CD4-positive, alpha-beta T cell treated with Interleukin-17A for 1 hour (primary cell): ENCODE results near the gene TSPAN9.

Experiments used
- DNase-seq: peaks from one replicate; pipeline ENCODE4 v3.0.0-alpha.2; 2020

TSPAN9 gene

DNA sequence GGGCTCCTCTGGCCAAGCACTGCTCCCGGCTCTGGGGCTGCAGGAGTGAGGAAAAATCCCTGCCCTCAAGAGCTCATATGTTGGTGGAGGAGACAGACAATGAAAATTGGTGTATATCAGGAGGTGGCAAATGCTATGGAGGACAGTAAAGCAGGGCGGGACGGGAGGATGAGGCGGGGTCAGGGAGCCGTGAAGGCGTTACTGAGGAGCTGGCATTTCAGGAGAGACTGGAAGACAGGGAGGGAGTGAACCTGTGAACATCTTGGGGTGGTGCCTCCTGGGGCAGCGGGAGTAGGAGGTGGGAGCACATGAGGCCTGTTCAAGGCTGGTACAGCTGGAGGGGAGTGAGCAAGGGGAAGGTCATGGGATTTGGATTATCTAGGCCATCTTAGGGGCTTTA lies 26.6 kb downstream of the TSPAN9 start:
- DNase-seq: no peak

DNA sequence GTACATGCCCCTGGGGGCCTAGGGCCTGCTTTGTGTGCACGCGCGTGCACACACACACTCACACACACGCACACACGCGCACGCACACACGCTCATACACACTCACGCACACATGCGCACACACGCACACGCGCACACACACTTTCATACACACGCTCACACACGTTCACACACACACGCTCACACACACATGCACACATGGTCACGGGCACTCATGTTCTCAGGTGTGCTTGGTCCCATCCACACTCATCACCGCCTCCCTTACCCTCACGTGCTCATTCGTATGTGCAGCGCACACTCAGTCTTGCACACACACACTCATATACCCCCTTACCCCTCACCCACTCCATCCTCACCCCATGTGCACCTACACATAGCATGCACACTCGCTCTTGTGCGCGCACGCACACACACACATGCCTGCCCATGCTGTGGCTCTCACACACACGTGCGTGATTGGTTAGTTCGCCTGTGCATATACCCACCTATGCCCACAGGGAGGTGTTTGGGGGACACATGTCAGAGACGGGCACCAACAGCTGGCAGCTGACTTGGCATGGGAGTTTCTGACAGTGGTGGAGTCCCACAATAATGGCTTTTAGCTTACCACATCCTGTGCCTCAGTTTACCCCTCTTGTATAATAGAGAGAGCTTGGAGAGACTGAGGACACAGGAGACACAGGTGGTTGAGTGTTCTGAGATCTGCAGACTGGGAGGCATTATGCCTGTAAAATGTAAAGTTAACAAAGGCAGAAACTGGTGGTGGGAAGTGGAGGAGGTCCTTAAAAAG lies 28.7 kb downstream of the TSPAN9 start:
- DNase-seq: no peak

DNA sequence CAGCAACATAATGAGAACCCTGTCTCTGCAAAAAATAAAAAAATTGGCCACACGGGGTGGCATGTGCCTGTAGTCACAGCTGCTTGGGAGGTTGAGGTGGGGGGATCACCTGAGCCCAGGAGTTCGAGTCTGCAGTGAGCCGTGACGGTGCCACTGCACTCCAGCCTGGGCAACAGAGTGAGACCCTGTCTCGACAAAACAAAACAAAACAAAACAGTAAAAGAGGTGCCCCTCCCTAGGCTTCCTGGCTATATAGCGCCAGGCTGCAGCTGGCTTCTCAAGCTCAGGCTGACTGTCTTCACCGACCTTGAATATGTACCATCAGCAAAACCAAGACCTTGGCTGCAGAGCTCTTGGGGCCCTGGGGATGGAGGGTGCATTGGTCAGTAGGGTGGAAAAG lies 29.4 kb downstream of the TSPAN9 start:
- no peak for DNase-seq

DNA sequence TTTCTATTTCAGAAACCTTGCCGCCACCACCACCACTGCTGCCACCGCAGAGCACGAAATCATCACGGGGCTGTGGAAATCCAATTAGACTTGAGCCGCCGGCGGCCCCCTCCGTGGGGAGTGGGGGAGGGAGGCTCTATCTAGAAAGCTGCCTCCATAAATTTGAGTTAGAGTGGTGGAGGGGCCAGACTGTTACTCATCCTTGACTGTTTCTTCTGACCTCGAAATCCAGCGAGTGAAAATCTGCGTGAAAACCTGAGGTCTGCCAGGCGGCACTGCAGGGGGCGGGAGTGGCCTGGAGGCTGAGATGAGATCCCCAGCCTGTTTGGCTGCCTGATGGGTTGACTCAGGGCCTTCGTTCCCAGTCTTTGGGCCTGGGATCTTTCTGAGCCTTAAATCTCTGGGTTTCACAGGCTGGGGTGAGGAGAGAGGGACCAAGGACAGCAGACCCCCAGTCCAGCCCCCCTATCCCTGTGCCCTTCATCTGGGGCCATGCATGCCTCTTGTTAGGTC lies 29.9 kb downstream of the TSPAN9 start:
- no peak for DNase-seq

DNA sequence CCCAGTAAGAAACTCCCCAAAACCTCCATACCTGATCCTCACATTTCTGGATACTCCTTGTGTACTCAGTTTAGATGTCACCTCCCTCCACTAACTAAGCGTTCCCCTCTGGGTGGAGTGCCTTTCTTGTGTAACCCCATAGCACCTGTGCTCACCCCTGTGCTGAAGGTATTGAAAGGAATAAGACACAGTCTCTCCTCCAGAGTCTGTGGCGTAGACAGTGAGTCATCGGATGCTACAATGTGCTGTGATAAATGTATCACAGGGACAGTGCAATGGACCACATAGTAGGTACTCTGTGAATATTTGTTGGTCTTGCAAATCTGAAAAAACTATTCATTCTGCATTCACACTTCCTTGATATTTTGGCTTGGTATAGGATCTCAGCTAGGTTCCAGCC lies 30.8 kb downstream of the TSPAN9 start:
- DNase-seq: no peak

DNA sequence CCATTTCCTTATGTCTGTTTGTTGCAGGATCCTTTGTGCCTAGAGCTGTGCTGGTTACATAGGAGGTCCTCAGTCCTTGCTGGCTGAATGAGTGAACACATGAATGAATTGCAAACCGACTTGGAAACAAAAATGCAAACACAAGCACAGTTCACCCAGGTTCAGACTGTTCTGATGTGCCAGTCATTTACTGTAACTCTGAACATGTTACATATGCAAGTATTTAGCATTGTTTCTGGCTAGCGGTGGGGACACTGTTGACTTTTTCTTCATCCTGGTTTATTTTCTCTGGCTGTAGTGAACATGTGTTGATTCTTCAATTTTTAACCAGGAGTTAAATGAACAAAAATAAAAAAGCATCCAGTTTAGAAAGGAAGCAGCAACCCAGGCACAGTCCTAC lies 33.4 kb downstream of the TSPAN9 start:
- no peak for DNase-seq

DNA sequence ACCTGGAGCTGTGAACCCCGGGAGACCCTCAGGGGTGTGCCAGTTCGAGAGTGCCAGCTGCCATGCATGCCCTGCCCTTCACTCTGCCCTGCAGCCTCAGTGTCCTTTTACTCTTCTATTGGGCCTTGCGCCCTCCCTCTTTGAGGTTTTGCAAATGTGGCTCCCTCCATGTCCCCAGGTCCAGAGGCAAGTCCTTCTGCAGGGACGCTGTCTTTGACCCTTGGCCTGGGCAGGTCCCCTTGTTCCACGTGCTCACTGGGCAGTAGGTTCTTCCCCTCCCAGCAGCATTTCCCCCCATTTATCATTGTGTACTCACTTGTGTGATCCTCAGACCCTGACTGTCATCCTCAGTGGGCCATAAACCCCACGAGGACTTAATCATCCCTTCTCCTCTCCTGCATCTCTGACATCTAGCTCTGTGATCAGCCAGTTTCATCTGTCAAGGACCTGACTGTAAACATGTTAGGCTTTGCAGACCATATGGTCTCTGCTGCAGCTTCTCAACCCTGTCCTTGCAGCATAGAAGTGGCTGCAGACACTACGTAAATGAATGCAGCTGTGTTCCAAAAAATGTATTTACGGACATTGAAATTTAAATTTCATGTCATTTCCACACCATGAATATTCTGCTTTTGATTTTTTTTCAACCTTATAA lies 36.6 kb downstream of the TSPAN9 start:
- DNase-seq: no peak

DNA sequence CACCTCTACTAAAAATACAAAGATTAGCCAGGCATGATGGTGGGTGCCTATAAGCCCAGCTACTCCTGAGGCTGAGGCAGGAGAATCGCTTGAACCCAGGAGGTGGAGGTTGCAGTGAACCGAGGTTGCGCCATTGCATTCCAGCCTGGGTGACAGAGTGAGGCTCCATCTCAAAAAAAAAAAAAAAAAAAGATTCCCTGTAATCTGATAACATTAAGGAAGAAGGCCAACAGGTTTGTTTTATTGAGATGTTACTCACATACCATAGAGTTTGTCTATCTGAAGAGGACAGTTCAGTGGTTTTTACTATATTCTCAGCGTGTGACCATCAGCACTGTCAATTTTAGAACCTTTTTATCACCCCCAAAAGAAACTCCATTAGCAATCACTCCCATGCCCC lies 37.5 kb downstream of the TSPAN9 start:
- DNase-seq: no peak

DNA sequence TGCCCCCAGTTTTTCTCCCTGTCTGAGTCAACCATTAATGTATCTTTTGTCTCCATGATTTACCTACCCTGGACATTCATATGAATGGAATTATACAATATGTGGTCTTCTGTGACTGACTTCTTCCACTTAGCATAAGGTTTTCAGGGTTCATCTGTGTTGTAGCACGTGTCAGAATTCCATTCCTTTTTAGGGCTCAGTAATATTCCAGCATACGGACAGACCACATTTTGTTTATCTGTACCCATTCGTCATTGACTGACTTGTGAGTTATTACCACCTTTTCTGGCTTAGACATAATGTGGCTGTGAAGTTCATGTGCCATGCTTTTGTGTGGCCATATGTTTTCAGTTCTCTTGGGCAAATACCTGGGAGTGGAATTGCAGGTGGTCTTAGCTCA lies 37.9 kb downstream of the TSPAN9 start:
- DNase-seq: no peak

DNA sequence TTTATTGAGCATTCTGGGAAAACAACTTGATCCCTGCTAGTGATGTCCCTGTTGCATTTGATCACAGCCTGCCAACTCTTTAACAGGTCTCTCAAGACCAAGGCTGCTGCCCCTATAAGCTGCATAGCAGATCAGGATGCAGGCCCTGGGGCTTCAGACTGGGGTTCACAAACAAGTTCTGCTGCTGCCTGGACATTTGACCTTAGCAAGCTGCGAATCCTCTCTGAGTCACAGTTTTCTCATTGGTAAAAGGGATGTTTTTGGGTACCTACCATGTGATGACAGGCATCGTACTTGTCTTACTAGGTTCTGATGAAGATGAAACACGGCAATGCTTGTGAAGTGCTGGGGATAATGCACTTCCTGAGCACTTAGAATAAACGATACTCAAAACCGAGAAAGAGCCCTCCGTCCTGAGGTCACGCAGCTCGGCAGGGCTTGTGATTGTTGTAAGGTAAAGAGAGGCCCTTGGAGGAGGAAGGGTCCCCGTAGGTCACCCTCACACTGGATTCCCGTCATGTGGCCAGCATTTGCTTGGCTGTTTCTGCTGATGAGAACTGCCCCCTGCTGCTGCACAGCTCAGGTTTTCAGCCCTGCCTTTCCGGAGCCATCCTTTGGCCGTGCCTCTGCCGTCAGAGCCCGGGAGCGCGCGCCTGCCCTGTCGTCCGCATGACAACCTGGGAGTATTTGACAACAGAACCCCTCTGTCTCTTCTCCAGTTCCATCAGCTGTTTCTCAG lies 39.1 kb downstream of the TSPAN9 start:
- no peak for DNase-seq

DNA sequence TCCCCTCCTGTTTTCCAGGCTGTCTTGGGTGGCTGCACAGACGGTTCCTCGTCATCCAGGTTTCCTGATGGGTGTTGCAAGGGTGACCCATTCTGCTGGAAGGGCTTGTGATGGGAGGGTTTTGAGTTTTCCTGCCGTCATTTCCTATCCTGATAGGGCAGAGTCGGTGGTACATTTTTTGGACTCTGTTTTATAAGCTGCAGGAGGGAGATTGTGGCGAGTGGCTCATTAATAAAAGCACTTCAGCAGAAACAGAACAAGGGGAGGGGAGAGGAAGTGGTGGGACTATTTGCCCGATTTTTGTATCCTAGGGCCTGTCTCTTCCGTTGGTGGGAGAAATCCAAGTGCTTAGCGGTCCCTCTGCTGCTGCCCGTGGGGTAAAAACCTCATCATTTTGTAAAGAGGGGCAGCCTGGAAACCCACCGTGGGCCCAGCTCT lies 40.0 kb downstream of the TSPAN9 start:
- DNase-seq: no peak

DNA sequence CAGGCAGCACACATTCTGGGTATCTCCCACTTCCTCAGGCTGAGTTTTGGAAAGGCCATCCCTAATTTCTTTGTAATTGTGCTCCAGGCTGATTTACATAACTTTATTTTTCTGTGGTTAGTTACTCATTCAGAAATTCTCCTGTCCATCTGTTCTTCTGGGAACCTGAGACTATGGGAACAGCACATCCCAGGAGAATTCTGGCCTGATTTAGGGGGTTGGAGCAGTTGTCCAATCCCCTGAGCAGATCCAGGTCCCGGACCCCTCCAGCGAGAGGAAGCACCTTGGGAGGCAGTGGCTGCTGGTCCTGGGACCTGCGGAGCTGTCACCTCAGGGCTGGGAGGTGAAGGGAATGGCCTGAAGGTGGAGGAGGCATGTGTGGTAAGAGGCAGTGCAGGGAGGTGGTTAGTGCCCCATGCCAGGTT lies 40.4 kb downstream of the TSPAN9 start:
- DNase-seq: no peak

DNA sequence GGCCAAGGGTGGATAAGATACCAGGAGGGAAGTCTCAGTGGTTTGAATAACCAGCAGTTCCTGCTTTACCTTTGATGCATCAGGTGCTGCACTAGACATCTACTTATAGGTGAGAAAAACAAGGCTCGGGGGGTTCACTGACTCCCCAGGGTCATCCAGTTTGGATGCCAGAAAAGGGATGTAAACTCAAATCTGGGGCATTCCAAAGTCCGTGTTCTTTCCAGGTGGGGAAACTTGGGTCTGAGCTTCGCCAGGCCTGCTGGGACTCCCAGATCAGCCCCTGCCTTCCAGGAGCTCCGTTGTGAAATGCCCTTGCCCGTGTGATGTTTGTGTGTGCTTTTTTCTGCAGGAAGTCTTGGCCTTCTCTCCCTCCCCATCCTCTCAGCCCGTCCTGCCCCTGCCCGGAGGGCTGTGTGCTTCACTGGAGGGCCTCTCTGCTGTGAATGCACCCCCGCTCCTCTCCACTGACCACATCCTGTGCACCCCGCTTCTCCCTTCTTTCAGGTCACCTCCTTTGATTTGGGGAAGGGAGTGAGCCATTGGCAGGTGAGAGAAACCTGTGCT lies 42.1 kb downstream of the TSPAN9 start:
- DNase-seq: no peak

DNA sequence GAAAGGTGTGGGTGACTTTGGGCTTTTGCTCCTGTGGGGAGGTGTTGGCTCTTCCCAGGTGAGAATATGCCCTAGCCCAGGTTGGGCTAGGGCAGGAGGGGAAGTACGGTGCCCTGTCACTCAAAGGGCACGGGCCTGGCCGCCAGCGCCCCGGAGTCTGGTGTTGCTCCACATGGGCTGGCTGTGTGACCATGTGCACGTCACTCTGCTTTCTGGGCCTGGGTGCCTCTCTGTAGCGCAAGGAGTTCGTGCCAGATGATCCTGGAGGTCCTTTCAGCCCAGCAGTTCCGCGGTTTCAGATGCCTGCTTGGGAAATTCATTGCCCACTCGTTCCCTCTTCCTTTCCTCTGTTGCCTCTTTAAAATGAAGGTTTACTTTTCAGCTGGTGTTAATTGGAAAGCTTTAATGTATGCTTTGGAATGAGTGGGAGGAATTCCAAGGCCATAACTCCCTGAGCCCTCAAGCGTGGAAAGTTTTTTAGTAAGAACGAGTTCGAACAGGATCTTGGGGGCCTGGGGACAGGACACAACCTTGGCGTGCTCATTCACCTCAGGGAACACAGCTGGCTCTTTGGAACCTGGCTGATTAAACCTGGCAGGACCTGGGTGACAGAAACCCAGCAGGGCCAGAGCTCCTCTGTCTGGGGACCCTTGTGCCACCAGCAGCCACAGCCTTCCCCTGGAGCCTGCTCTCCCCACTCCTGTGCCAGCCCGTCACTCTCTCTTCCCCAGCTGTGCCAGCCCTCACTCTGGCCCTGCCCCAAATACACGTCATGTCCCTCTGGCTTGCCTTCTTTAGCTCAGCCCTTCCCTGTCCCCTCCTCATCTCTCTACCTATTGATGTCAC lies 42.8 kb downstream of the TSPAN9 start:
- no peak for DNase-seq

DNA sequence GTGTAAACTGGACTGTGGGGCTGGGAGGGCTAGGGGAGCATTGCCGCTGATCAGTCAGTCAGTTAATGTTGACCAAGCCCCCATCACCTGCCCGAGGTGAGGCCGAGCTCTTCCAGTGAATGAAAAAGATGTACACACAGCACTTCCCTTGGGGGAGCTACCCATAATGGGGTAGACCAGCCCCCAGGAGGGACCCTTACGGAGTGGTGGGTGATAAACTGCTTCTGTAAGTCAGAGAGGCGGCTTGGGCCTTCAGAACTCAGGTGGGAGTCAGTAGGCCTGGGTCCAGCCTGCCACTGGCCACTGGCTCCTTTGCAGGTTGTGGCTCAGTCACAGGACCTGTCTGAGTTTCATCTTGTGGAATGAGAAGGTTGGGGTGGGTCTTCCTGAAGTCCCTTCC lies 43.5 kb downstream of the TSPAN9 start:
- no peak for DNase-seq

DNA sequence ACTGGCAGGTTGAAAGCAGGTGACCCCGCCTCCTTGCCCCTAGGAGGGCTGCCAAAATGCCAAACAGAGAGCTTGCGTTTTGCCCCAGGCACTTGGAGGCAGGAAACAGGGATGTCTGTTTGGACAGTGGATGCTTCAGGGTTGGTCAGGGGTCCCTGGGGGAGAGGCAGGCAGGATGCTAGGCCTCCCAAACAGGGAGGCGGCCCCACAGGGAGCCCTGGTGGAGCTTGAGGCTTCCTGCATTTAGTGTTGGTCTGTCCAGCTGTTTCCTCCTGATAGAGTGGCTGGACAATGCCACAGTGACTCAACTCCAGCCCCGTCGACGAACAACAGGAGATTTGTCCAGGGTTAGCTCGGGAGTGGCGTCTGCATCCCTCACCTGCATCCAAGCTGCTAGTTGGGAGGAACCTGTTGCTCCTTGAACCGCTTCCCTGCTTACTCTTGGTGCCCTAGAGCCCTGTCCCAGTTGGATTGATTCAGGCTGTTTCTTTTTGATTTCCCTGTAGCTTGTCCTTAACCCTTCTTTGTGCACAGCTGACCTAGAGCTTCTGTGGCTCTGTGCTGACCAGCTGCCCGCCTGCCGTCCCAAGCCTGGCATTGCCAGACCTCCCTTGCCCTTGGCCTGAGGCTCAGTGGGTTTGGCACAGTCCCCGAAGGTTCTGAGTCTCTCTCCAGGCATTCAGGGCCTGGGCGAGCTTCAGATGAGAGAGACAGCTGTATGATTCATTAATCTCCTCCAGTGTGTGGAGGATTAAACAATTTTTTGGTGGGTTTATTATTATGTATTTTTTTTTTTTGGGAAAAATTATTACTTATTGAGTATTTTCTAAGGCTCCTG lies 45.9 kb downstream of the TSPAN9 start:
- DNase-seq: no peak

DNA sequence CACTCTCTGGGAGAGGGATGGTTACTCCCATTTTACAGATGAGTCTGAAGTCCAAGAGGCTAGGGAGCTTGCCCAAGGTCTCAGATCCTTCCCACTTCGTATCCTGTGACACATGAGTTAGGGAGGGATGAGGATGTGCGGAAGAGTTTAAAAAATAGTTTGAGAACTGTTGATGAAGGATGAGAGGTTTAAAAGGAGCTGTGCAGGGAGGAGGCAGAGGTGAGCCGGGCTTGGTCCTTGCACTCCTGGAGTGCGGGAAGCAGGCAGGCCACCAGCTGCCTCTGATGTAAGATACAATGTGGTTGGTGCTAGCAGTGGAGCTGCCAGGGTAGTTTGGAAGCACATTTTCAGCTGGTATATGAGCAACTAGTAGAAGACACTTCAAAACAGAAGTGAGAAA lies 46.5 kb downstream of the TSPAN9 start:
- DNase-seq: no peak

DNA sequence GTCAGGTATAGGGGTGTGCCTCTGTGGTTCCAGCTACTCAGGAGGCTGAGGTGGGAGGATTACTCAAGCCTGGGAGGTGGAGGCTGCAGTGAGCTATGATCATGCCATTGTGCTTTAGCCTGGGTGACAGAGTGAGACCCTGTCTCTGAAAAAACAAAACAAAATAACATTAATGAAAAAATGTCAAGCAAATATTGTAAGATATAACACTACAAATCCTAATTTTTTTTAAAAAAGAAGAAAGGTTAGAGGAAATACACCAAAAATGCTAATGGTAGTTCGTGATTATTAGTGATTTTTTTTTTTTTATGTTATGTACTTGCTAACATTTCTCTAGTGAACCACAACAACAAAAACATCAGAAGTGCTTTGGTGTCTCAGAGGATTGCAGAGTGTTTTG lies 47.7 kb downstream of the TSPAN9 start:
- DNase-seq: no peak

DNA sequence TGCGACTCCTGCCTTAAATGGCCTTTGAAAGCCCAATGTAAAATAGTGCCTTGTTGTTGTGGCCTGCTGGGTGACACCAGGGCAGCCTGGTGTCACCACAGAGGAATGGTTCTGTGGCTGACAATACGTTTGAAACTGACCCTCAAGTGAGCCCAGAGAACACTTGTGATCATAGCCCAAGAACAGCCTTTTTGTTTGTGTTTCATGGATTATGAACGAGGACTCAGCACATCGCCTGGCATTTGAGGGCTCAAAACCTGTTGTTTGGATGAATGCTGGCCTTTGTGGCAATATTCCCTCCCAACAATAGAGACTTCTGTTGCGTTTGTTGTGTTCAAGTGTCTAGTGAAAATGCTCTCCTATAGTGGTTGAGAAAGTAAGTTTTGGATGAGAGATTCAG lies 48.5 kb downstream of the TSPAN9 start:
- DNase-seq: no peak

DNA sequence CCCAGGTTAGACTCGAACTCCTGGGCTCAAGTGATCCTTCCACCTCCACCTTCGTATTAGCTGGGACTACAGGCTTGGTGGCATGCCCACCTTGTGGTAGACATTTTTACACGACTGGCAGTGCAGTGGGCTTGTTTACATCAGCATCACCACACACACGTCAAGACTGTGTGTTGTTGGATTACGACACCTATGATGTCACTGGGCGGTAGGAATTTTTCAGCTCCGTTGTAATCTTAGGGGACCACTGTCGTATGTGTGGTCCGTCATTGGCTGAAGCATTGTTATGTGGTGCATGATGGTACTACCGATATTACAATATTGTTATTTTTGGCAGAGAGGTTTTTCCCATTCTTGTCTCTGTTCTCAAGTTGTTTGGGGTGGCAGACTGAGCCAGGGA lies 50.7 kb downstream of the TSPAN9 start:
- DNase-seq: no peak

DNA sequence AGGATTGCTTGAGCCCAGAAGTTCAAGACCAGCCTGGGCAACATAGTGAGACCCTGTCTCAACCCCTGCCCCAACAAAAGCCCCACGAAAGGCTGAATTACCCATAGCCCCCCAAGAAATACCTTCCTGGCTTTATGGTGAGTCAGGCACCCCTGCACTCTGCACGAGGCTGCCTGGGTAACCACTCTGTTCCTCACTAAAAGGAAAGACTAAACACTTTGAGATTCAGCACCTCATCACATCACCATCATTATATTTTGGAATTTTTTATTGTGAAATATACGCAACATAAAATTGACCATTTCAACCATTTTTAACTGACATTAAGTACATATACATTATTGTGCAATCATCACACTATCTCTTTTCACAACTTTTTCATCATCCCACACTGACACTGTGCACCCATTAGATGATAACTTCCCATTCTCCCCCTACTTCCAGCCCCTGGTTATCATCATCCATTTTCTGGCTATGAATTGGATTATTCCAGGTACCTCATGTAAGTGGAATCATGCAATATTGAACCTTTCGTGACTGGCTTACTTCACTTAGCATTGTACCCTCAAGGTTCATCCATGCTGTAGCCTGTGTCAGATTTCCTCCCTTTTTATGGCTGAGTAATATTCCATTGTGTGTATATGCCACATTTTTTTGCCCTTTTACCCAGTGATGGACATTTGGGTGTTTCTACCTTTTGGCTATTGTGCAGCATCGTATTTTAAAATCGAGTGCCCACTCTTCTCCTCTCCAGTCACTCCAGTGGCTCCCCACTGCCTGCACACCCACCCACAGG lies 51.5 kb downstream of the TSPAN9 start:
- no peak for DNase-seq
